ENCODE data around the gene LLGL2.

LLGL2 gene

DNA sequence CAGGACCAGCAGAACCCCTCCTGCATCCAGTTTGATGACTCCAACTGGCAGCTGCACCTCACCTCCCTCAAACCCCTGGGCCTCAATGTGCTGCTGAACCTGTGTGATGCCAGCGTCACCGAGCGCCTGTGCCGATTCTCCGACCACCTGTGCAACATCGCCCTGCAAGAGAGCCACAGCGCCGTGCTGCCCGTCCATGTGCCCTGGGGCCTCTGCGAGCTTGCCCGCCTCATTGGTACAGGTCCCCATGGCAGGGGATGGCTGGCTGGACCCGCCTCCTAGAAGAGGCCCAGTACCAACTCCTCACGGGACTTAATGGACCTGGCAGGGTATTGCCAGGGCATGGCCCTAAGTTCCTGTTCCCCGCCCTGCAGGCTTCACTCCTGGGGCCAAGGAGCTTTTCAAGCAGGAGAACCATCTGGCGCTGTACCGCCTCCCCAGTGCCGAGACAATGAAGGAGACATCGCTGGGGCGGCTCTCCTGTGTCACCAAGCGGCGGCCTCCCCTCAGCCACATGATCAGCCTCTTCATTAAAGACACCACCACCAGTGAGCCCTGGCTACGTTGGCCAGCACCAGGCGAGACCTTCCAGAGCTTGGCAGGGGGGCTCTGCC lies 32.8 kb upstream of the LLGL2 start:
- H3K4me3 ChIP-seq (ENCODE audit: low read depth, low read length), result no peak overlapping the region
- TF ChIP-seq, protein P1, sequence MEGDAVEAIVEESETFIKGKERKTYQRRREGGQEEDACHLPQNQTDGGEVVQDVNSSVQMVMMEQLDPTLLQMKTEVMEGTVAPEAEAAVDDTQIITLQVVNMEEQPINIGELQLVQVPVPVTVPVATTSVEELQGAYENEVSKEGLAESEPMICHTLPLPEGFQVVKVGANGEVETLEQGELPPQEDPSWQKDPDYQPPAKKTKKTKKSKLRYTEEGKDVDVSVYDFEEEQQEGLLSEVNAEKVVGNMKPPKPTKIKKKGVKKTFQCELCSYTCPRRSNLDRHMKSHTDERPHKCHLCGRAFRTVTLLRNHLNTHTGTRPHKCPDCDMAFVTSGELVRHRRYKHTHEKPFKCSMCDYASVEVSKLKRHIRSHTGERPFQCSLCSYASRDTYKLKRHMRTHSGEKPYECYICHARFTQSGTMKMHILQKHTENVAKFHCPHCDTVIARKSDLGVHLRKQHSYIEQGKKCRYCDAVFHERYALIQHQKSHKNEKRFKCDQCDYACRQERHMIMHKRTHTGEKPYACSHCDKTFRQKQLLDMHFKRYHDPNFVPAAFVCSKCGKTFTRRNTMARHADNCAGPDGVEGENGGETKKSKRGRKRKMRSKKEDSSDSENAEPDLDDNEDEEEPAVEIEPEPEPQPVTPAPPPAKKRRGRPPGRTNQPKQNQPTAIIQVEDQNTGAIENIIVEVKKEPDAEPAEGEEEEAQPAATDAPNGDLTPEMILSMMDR (IDR thresholded peaks at IDR 0.05; ENCODE audit: control insufficient read depth, extremely low read depth, insufficient read depth), result no peak
- DNase-seq (ENCODE audit: low read depth), result no peak

- no peak for DNase-seq (ENCODE audit: low read depth)
- TF ChIP-seq, protein P1 (IDR thresholded peaks at IDR 0.05; ENCODE audit: control insufficient read depth, extremely low read depth, insufficient read depth), result no peak
- H3K4me3 ChIP-seq (ENCODE audit: low read depth, low read length), result no peak overlapping the region
Observed at GRCh38 chr17:75493476-75494129, 31.9 kb upstream of the LLGL2 start.

DNA sequence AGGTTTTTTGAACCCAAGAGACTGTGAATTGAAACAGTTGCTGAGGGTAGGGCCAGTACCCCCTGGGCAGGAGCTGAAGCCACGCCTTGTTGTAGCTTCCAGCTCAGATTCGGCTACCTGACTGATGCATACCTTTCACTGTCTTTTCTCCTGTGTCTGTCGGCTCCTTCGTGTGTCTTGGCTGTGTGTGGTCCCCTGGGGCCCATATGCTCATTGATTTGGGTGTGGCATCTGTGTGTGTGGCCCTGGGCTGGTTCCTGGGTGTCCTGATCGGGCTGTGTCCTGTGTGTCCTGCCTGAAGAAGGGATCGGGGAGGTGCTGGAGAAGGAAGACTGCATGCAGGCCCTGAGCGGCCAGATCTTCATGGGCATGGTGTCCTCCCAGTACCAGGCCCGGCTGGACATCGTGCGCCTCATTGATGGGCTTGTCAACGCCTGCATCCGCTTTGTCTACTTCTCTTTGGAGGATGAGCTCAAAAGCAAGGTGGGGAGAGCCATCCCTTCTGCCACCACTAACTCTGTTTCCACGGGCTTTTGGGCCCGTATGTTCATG lies 31.1 kb upstream of the LLGL2 start:
- TF ChIP-seq, protein P1 (IDR thresholded peaks at IDR 0.05; ENCODE audit: control insufficient read depth, extremely low read depth, insufficient read depth), result no peak
- no peak for DNase-seq (ENCODE audit: low read depth)
- no peak overlapping the region for H3K4me3 ChIP-seq (ENCODE audit: low read depth, low read length)

DNA sequence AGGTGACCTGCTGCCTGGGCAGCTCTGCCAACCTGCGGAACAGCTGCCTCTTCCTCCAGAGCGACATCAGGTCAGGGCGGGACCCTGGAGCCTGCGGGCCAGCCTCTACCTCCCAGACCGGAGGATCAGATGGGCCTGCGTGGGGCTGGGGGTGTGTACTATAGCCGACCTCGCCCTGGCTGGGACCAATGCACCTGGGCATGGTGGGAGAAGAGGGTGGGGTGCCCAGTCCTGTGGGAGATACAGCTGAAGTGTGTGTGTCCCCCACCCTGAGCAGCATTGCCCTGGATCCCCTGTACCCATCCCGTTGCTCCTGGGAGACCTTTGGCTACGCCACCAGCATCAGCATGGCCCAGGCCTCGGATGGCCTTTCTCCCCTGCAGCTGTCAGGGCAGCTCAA lies 29.5 kb upstream of the LLGL2 start:
- no peak overlapping the region for H3K4me3 ChIP-seq (ENCODE audit: low read depth, low read length)
- no peak for DNase-seq (ENCODE audit: low read depth)
- TF ChIP-seq, protein P1 (IDR thresholded peaks at IDR 0.05; ENCODE audit: control insufficient read depth, extremely low read depth, insufficient read depth), result no peak

GRCh38 chr17:75498039-75498725 lies 27.3 kb upstream of the LLGL2 start:
- no peak for DNase-seq (ENCODE audit: low read depth)
- H3K4me3 ChIP-seq (ENCODE audit: low read depth, low read length), result no peak overlapping the region
- TF ChIP-seq, protein P1 (IDR thresholded peaks at IDR 0.05; ENCODE audit: control insufficient read depth, extremely low read depth, insufficient read depth), result no peak

DNA sequence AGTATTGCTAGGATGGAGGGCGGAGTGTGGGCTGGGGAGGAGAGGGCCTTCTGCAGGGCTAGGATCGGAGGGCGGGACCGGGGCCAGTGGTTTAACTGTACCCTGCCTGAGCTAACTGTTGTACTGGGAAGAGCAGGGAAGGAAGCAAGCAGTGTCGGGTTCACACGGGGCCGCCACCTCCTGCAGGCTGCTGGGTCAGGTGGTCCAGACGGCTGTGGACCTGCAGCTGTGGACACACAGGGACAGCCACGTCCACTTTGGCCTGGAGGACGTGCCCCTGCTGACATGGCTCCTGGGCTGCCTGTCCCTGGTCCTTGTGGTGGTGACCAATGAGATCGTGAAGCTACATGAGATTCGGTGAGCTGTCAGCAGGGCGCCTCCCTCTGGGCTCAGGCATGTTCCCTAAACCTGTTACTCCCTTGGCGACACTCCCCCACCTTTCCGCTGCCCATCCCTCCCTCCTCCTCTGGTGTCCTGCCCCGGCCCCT lies 26.7 kb upstream of the LLGL2 start:
- no peak for DNase-seq (ENCODE audit: low read depth)
- TF ChIP-seq, protein P1 (IDR thresholded peaks at IDR 0.05; ENCODE audit: control insufficient read depth, extremely low read depth, insufficient read depth), result peak; percentile 11; the same call in 1 of the 2 replicates
- no peak overlapping the region for H3K4me3 ChIP-seq (ENCODE audit: low read depth, low read length)

All from LNCaP clone FGC (cell line).